PFSK-1 (cell line): ENCODE data around the gene FAM177B.

Experiments
- POLR2AphosphoS5 ChIP-seq: IDR thresholded peaks from 2 replicates; pipeline ENCODE4 v1.6.1; 2012; ENCODE audit warnings: low read depth, mild to moderate bottlenecking, control low read depth, low read length, moderate library complexity
- TAF1 ChIP-seq: IDR thresholded peaks from 2 replicates; pipeline ENCODE4 v1.6.1; 2012; ENCODE audit warnings: low read length, control low read depth, borderline replicate concordance; ENCODE audit not compliant: insufficient read depth

GRCh38 chr1:222794656-222795474, 57.9 kb downstream of the FAM177B start:
- no peak for TF ChIP-seq POLR2AphosphoS5
- no peak for TF ChIP-seq TAF1
